Panc1 (cell line): ENCODE results near the gene KRTAP10-4. TPM values are rescaled to one million over a fixed set of nuclear protein-coding genes. Genes with fewer than 3 reads are reported as not detected.

ENCODE experiments used
- ATAC-seq: fragments of 200-7000 bp; cut with Tn5 transposase; 2 replicates; pipeline ENCODE4 v1.9.1; 2020; ENCODE audit warnings: mild to moderate bottlenecking, moderate library complexity
- BruUV-seq: library from RNA; stranded (reverse); fragments of 400-500 nt; replicated peaks from 2 replicates; lab custom pipeline; 2021; lab: Mats Ljungman, UMichigan
- CTCF ChIA-PET: fragments of 300-600 bp; sonication (Branson Sonifier 250); formaldehyde crosslinking; loops from one replicate; lab custom pipeline; 2022; ENCODE audit warnings: antibody characterized with exemption; lab: Charles Lee
- POLR2A ChIA-PET: fragments of 300-600 bp; sonication (Branson Sonifier 250); formaldehyde crosslinking; loops from one replicate; lab custom pipeline; 2022; ENCODE audit warnings: antibody characterized with exemption; lab: Charles Lee
- DNase-seq: peaks from one replicate; pipeline ENCODE4 v3.0.0-alpha.2; 2010; ENCODE audit warnings: low read depth, low spot score
- H3K27ac ChIP-seq: 2 replicates; pipeline ENCODE4 v1.5.1; 2011; ENCODE audit warnings: mild to moderate bottlenecking, low read length, inconsistent platforms
- H3K27me3 ChIP-seq: fragments of 200-500 bp; sonication (Bioruptor generic); 2 replicates; pipeline ENCODE4 v1.6.0; 2014; ENCODE audit warnings: low read length, inconsistent platforms; ENCODE audit not compliant: control insufficient read depth, insufficient read depth
- H3K36me3 ChIP-seq: fragments of 200-500 bp; sonication (Bioruptor generic); 2 replicates; pipeline ENCODE4 v1.5.1; 2014; ENCODE audit warnings: inconsistent platforms, mild to moderate bottlenecking, low read length, moderate library complexity; ENCODE audit not compliant: control insufficient read depth, insufficient read depth
- H3K4me1 ChIP-seq: 2 replicates; pipeline ENCODE4 v1.5.1; 2011; ENCODE audit warnings: inconsistent platforms, mild to moderate bottlenecking, low read length, moderate library complexity; ENCODE audit not compliant: control insufficient read depth, insufficient read depth
- H3K4me3 ChIP-seq, 2 experiments: 2 replicates each; pipeline ENCODE4 v1.5.1; 2011 to 2012; ENCODE audit warnings: low read depth in 2 of 2, low read length in 2 of 2, mild to moderate bottlenecking in 2 of 2, inconsistent platforms in 1 of 2, moderate library complexity in 1 of 2
- H3K9me3 ChIP-seq: fragments of 200-500 bp; sonication (Bioruptor generic); 2 replicates; pipeline ENCODE4 v1.5.1; 2014; ENCODE audit warnings: low read depth, mild to moderate bottlenecking, inconsistent platforms, low read length, moderate library complexity; ENCODE audit not compliant: control insufficient read depth, insufficient read depth
- CTCF ChIP-seq: fragments of 450-650 bp; IDR thresholded peaks from 2 replicates; pipeline ENCODE4 v1.5.1; 2017; ENCODE audit warnings: mild to moderate bottlenecking
- POLR2AphosphoS5 ChIP-seq: IDR thresholded peaks from 2 replicates; pipeline ENCODE4 v1.6.1; 2012; ENCODE audit warnings: mild to moderate bottlenecking, low read depth, low read length, moderate library complexity
- REST ChIP-seq, 2 experiments: IDR thresholded peaks; 2 replicates each; pipeline ENCODE4 v1.6.1; 2011 to 2012; ENCODE audit warnings: low read depth in 2 of 2, control low read depth in 1 of 2, low read length in 1 of 2, mild to moderate bottlenecking in 1 of 2, moderate library complexity in 1 of 2; ENCODE audit not compliant: insufficient read depth in 1 of 2
- SIN3A ChIP-seq: IDR thresholded peaks from 2 replicates; pipeline ENCODE4 v1.6.1; 2012; ENCODE audit warnings: low read depth, mild to moderate bottlenecking, low read length, moderate library complexity, borderline replicate concordance; ENCODE audit not compliant: insufficient read depth
- TCF7L2 ChIP-seq: IDR thresholded peaks from 2 replicates; pipeline ENCODE4 v1.6.1; 2011; ENCODE audit warnings: mild to moderate bottlenecking, low read depth, low read length, inconsistent platforms
- in situ Hi-C: cut with HindIII; loops from 2 replicates; pipeline ENCODE4 v1.10.0; 2016; ENCODE audit warnings: low sequenced_read_pairs, low pct_unique_long_range_greater_than_20kb
- intact Hi-C: fragments of 100-400 bp; cut with micrococcal nuclease; formaldehyde crosslinking; loops from one replicate; pipeline ENCODE4 v1.10.0; 2022; ENCODE audit not compliant: unreplicated experiment
- total RNA-seq: library from RNA; stranded (reverse); gene quantifications from one replicate; pipeline ENCODE4 v1.2.1, GENCODE V29; 2021; ENCODE audit not compliant: unreplicated experiment

KRTAP10-4 gene
- total RNA-seq, 1 experiment from 2014 or later, result not detected

- ATAC-seq, result no peak
- BruUV-seq, result no TSS peak
- H3K36me3 ChIP-seq, result no peaks in the 10 kb centered on the region
- ChIA-PET CTCF (no interaction called here), POLR2A (no interaction called here)
- H3K9me3 ChIP-seq, result peaks cover 2% of the 10 kb centered on the region; the same call in 1 of the 2 replicates
- intact Hi-C loops, result no loop called here
- no peaks in the 10 kb centered on the region for H3K27me3 ChIP-seq
- TF ChIP-seq CTCF, result peak; percentile 17; the same call in 1 of the 2 replicates
- TF ChIP-seq TCF7L2, result no peak
- in situ Hi-C loops, result no loop called here
- no peak overlapping the region for H3K27ac ChIP-seq
- no peak for DNase-seq
- H3K4me3 ChIP-seq, result no peak overlapping the region
- no peaks in the 10 kb centered on the region for H3K4me1 ChIP-seq
Observed at GRCh38 chr21:44618504-44618903, 45.0 kb downstream of the KRTAP10-4 start.

GRCh38 chr21:44618909-44619308, 45.4 kb downstream of the KRTAP10-4 start:
- Histone ChIP-seq H3K4me3 (no peak overlapping the region), H3K27me3 (no peaks in the 10 kb centered on the region), H3K27ac (no peak overlapping the region), H3K36me3 (no peaks in the 10 kb centered on the region), H3K9me3 (peaks cover 5% of the 10 kb centered on the region; the same call in 1 of the 2 replicates), H3K4me1 (no peaks in the 10 kb centered on the region)
- ChIA-PET CTCF (no interaction called here), POLR2A (no interaction called here)
- intact Hi-C loops, result no loop called here
- in situ Hi-C loops, result no loop called here
- TF ChIP-seq CTCF (no peak), POLR2AphosphoS5 (no peak), TCF7L2 (no peak), SIN3A (no peak), REST (IDR thresholded peaks at IDR 0.05; ENCODE audit: insufficient read depth in 1 of 2, low read depth in 2 of 2, low read length in 1 of 2) (no peak)
- ATAC-seq (no peak), DNase-seq (no peak)
- no TSS peak for BruUV-seq

- TF ChIP-seq SIN3A (no peak), REST (IDR thresholded peaks at IDR 0.05; ENCODE audit: insufficient read depth in 1 of 2, low read depth in 2 of 2, low read length in 1 of 2) (no peak), CTCF (no peak), TCF7L2 (no peak), POLR2AphosphoS5 (no peak)
- no peaks in the 10 kb centered on the region for H3K27me3 ChIP-seq
- ATAC-seq (no peak), DNase-seq (no peak)
- H3K36me3 ChIP-seq, result no peaks in the 10 kb centered on the region
- intact Hi-C loops (no loop called here), in situ Hi-C loops (no loop called here)
- POLR2A ChIA-PET, result no interaction called here
- CTCF ChIA-PET, result no interaction called here
- H3K4me1 ChIP-seq, result no peaks in the 10 kb centered on the region
- H3K27ac ChIP-seq, result no peak overlapping the region
- H3K9me3 ChIP-seq, result peaks cover 7% of the 10 kb centered on the region; the same call in 1 of the 2 replicates
- H3K4me3 ChIP-seq, result no peak overlapping the region
- BruUV-seq, result no TSS peak
Observed at GRCh38 chr21:44619886-44620285, 46.4 kb downstream of the KRTAP10-4 start.
